Adipose tissue (tissue), 3 donors: ENCODE results near the gene MS4A3. TPM values are rescaled to one million over a fixed set of nuclear protein-coding genes. Genes with fewer than 3 reads are reported as not detected.
"Not testable (repeated sequence)": the region's sequence is repeated elsewhere in the genome, so short reads cannot be mapped to it uniquely, and the experiment has no call there.

Experiments
- H3K27ac ChIP-seq: one replicate; pipeline ENCODE4 v1.5.1; 2013; ENCODE audit warnings: low read depth, low read length
- WGBS, 3 donors: extraction: QIAGEN DNeasy Blood & Tissue Kit; methylation state at CpG; one replicate each; pipeline ENCODE4 v1.1.7; 2013; 5-methylcytosine and 5-hydroxymethylcytosine counted together
- polyA plus RNA-seq, 3 donors: library from polyadenylated mRNA; stranded (reverse); fragments of 200-250 nt; gene quantifications; one replicate each; pipeline ENCODE4 v1.2.3, GENCODE V29; 2013
- donor health status: healthy with polysubstance abuse.
- donor health status: Bipolar disorder and iron deficiency.
- donor health status: healthy.

The MS4A3 gene
- polyA plus RNA-seq, 3 donors = 0.07 to 1.1 TPM; not detected in 1

DNA sequence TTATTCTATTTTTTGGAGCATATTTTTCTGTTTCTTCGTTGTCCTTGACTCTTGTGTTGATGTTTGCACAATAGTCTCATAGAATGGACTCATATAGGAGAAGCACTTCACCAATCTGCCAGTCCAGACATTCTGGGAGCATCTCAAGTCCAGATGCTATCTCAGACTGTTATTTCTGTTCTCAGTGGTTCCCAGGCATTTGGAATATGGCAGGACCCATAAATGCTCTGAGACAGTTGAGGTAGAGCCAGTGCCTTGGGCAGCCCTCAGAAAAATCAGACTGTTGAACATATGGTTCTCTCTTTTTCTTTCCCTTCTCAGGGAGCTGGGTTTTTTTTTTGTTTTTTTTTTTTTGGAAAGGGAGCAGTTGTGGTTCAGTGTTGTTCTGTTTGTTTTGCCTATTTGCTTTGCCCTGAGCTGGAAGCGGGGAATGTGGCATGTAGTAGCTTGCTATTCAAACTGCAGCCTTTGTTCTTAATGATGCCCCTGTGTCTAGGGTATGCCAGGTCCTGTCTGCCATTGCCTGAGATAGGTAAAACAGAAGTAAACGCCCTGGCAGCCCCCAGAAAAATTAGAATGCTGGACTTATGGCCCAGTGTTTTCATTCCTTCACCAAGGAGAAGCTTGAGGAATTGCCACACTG is 28.3 kb downstream of the MS4A3 start:
- 53 to 77% (median 71%) methylated on average over 3 of the region's 3 CpGs for WGBS, 3 donors
- no peak overlapping the region for H3K27ac ChIP-seq

DNA sequence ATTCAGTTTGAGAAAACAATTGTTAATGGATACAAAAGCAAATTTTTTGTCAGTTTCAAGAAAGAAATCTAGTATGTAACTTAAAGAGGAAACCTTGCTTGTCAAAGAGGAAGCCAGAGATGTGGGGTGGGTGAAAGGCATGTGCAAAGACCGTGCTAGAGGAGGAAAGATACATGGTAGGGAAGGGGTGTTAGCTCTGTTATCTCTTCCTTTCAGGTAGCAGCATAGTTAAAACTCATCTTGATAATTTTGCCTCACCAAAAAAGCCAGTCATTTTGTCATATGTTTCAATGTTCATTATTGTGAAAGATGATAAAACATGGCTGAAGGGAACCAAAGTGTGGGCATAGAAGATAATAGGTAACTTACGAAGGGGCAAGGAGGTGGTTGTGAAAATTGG is 29.4 kb downstream of the MS4A3 start:
- WGBS, 3 donors = 64 to 88% (median 66%) methylated on average over 2 of the region's 2 CpGs

DNA sequence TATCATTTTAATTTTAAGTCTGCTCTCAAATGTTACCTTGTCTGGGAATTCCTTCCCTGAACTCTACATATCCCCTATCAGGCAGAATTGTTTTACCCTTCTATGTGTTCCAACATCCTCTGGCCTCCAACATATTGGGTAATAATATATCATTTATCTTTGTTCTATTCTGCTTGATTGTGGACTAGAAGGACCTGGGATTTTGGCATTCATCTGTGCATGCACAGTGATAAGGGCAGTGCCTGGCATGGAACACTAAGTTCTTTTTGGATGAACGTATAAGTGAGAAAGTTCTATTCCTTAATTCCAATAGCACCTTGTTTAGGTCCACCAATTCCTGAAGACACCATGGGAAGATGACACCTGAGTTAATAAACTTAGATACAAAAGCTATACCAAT is 30.8 kb downstream of the MS4A3 start:
- no peak overlapping the region for H3K27ac ChIP-seq
- 25 to 85% (median 83%) methylated on average over 1 of the region's 1 CpG for WGBS, 3 donors

More for the DNA sequence above, 29.4 kb downstream of the MS4A3 start:
- H3K27ac ChIP-seq = no peak overlapping the region

DNA sequence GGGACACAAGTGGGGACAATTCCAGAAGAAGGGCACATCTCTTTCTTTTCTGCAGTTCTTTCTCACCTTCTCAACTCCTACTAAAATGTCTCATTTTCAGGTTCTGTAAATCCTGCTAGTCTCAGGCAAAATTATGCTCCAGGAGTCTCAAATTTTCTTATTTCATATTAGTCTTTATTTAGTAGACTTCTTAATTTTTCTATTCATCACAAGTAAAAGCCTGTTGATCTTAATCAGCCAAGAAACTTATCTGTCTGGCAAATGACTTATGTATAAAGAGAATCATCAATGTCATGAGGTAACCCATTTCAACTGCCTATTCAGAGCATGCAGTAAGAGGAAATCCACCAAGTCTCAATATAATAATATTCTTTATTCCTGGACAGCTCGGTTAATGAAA is 31.9 kb downstream of the MS4A3 start, which contains the start of gene MS4A2:
TSS of gene MS4A2 (plus strand) at position 301 of the 400 bp plus-strand sequence. CDS start 102 bp downstream, outside the sequence.
- 84 to 88% (median 87%) methylated on average over 1 of the region's 1 CpG for WGBS, 3 donors
- H3K27ac ChIP-seq = no peak within 1 kb of the TSS

- H3K27ac ChIP-seq = no peak overlapping the region
- WGBS, 3 donors = 45 to 64% (median 54%) methylated on average over 4 of the region's 4 CpGs
These were observed 39.1 kb downstream of the MS4A3 start for GRCh38 chr11:60095477-60096120.

- H3K27ac ChIP-seq = no peak overlapping the region
- WGBS, 3 donors = 83 to 97% (median 96%) methylated on average over 1 of the region's 1 CpG
These were observed 40.7 kb downstream of the MS4A3 start for GRCh38 chr11:60097189-60097588.

DNA sequence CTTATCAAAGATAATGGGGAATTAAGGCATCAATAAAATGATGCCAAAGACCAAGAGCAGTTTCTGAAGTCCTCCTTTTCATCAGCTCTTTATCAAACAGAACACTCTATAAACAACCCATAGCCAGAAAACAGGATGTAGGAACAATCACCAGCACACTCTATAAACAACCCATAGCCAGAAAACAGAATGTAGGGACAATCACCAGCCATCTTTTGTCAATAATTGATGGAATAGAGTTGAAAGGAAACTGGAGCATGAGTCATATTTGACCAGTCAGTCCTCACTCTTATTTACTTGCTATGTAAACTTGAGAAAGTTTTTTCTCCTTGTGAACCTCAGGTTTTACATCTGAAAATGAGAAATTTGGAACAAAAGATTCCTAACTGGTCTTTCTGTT is 42.0 kb downstream of the MS4A3 start:
- no peak overlapping the region for H3K27ac ChIP-seq

DNA sequence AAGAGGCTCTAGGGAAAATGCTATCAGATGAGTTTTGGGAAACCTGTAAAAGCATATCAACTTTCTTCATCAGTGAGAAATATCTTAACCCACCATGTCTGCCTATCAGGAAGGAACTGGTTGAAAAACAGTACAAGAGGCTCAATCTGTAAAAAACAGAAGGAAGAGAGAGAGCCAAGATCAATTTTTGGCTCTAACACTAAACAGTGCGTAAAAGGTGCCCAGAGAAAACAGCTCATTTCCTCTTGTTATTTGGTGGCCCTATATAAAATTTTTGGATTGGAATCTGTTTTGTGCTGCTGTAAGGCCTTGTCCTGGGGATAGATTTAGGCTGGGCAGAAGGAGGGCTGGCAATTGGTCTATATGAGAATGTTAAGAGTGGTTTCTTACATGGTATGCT is 44.1 kb downstream of the MS4A3 start:
- H3K27ac ChIP-seq = no peak overlapping the region
- WGBS, 3 donors = 49 to 66% (median 55%) methylated on average over 1 of the region's 1 CpG

GRCh38 chr11:60101368-60101767 is 44.9 kb downstream of the MS4A3 start:
- WGBS, 3 donors = 65 to 91% (median 67%) methylated on average over 11 of the region's 11 CpGs
- not testable (repeated sequence) for H3K27ac ChIP-seq

GRCh38 chr11:60104471-60105115 is 48.1 kb downstream of the MS4A3 start:
- 81 to 85% (median 82%) methylated on average over 8 of the region's 8 CpGs for WGBS, 3 donors
- not testable (repeated sequence) for H3K27ac ChIP-seq

DNA sequence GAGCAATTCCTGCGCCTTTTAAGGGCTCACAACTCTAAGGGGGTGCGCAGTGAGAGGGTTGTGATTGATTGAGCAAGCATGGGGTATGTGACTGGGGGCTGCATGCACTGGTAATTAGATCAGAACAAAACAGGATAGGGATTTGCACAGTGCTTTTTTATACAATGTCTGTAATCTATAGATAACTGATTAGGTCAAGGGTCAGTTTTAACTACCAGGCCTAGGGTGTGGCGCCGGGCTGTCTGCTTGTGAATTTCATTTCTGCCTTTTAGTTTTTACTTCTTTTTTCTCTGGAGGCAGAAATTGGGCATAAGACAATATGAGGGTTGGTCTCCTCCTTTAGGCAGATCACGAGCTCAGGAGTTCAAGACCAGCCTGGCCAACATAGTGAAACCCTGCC is 52.2 kb downstream of the MS4A3 start:
- 85 to 90% (median 90%) methylated on average over 5 of the region's 5 CpGs for WGBS, 3 donors
- not testable (repeated sequence) for H3K27ac ChIP-seq

DNA sequence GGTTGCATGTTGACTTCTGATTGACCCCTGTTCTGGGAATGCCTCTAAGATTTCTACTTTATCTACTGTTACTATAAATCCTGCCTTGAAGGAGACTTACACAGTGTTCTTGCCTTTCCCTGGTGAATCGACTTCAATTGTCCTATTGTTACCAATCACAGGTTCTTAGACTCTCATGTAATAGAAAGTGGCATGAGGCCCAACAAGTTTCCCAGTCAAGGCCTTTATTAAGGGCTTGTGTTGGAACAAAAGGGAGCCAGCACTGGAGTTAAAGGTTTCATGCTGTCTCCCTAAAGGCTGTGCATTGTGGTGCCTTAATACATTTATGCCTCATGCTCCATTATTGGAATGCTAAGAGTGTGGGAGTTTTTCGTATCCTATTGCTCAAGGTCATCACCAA is 55.3 kb downstream of the MS4A3 start:
- 69 to 73% (median 71%) methylated on average over 2 of the region's 2 CpGs for WGBS, 3 donors
- H3K27ac ChIP-seq = no peak overlapping the region

- no peak overlapping the region for H3K27ac ChIP-seq
These were observed 60.7 kb downstream of the MS4A3 start for GRCh38 chr11:60116996-60117790.

GRCh38 chr11:60118338-60118737 is 61.9 kb downstream of the MS4A3 start:
- WGBS, 3 donors = 53 to 64% (median 59%) methylated on average over 2 of the region's 2 CpGs

GRCh38 chr11:60119710-60120109 is 63.2 kb downstream of the MS4A3 start:
- 54 to 86% (median 55%) methylated on average over 2 of the region's 2 CpGs for WGBS, 3 donors

More at GRCh38 chr11:60118338-60118737, 61.9 kb downstream of the MS4A3 start:
- no peak overlapping the region for H3K27ac ChIP-seq

More at GRCh38 chr11:60119710-60120109, 63.2 kb downstream of the MS4A3 start:
- no peak overlapping the region for H3K27ac ChIP-seq
